ENCODE data around the gene ACP2.

Gene ACP2, protein sequence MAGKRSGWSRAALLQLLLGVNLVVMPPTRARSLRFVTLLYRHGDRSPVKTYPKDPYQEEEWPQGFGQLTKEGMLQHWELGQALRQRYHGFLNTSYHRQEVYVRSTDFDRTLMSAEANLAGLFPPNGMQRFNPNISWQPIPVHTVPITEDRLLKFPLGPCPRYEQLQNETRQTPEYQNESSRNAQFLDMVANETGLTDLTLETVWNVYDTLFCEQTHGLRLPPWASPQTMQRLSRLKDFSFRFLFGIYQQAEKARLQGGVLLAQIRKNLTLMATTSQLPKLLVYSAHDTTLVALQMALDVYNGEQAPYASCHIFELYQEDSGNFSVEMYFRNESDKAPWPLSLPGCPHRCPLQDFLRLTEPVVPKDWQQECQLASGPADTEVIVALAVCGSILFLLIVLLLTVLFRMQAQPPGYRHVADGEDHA

DNA sequence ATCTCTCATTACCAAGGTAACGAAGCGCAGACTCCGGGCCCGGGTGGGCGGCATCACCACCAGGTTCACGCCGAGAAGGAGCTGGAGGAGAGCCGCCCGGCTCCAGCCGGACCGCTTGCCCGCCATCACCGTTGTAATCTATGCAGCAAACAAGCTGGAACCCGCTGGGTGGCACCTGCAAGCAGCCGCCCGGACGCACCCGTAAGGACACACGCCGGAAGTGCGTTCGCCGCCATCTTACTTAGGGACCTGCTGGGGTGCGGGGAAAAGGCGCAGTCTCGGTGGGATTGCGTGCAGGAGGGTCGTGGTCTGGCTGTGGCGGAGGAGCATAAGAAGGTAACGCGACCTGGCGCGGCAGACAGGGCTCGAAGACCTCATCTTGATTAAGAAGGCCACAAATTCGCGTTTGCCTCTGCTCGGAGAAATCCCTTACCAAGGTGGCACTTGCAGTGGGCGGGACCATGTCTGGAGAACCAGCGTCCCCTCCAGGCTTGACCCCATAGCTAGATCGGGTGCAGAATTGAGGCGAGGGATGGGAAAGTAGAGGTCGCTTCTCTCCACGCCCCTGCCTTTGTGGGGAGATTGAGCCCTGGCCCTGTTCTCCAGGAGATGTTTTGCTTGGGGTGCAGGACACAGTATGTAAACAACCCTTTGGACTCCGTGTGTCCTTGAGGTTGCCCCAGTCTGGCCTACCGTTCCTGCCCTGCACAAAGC is at the start of gene ACP2:
Gene ACP2 (minus strand): TSS at position 151 of the 714 bp plus-strand sequence. CDS start 25 bp downstream, at position 126.
- peak; percentile 71 for DNase-seq (ENCODE audit: low read depth)

DNA sequence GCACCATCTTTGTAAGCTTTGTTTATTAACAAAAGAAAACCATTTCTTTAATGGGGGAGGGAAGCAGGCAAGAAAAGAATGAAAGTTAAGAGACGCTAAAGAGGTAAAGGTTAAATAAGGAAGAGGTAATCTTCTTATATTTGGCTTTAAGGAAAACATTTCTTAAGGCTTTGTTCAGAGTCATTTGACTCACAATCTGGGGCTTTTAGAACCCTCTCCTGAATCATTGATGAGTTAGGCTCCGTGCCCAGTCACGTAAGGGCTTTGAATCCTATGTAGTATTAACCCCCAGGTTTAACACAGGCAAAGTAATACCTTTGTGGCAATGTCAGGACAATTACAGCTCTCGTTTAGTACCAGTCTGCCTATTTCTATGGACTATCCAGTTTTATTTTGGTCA is 47.4 kb upstream of the ACP2 start:
- no peak for DNase-seq (ENCODE audit: low read depth)

DNA sequence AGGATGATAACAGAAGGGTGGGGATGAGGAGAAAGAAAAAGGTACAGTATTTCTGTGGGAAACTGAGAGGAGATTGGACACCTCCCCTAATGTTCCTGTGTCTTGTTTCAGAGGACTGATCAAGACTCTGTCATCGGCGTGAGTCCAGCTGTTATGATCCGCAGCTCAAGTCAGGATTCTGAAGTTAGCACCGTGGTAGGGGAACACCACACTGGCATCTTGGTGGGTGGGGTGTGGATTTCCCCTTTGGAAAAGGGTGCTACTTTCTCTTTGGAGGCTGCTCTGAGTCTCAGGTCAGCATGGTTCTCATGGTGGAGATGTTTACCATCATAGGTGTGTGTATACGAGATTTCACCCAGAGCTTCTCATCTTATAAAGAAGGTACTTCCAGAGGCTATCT is 46.8 kb upstream of the ACP2 start:
- DNase-seq (ENCODE audit: low read depth): no peak

DNA sequence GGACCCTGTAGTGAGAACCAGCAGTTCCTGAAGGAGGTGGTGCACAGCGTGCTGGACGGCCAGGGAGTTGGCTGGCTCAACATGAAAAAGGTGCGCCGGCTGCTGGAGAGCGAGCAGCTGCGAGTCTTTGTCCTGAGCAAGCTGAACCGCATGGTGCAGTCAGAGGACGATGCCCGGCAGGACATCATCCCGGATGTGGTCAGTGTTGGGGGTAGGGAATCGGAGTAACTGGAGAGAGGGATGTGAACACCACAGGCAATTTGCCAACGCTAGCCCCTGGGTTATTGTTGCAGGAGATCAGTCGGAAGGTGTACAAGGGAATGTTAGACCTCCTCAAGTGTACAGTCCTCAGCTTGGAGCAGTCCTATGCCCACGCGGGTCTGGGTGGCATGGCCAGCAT is 41.2 kb upstream of the ACP2 start:
- no peak for DNase-seq (ENCODE audit: low read depth)

DNA sequence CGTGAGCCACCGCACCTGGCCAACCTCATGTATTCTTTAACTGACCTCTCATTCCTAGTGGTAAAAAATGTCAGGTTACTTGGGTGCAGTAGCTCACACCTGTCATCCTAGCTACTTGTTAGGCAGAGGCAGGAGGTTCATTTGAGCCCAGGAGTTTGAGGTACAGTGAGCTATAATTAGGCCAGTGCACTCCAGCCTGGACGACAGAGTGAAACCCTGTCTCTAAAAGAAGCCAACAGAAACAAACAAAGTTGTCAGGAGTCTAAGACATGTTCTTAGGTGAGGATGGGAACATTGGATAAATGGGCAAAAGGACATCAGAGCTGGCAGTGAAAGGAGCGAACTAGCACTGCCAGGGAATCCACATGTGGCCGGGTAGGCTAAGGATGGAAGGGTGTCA is 39.5 kb upstream of the ACP2 start:
- no peak for DNase-seq (ENCODE audit: low read depth)

DNA sequence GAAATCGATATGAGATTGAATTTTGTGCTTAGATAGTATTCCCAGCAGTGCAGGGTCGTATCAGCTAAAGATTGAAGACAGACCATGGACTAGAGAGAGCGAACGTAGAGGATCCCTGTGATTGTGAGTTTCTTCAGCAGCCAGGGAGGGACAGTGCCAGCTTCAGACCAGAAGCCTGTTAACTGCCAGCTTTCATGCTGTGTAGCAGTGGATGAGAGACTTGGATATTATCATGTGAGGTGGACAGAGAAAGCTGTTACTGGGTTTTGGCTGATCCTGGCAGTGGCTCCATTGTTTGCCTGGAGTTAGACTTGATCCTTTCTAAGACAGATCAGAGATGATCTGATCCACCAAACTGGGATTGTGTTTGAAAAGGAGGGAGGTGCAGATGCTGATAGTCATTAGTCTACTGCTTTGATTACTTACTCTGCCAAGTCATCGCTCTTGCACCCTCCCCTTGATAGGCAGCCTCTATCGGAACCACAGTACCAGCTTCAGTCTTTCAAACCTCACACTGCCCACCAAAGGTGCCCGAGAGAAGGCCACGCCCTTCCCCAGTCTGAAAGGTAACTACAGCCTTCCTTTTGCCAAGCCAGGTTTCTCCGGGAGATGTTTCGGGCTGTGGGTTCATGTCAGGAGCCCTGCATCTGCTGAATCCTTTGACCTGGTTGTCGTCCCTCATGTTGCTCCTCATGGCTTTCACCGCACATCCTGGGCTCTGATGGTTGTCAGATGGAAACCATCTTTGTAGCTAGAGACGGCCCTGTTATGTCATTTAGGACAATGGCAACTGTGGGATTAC is 37.6 kb upstream of the ACP2 start:
- DNase-seq (ENCODE audit: low read depth): no peak

DNA sequence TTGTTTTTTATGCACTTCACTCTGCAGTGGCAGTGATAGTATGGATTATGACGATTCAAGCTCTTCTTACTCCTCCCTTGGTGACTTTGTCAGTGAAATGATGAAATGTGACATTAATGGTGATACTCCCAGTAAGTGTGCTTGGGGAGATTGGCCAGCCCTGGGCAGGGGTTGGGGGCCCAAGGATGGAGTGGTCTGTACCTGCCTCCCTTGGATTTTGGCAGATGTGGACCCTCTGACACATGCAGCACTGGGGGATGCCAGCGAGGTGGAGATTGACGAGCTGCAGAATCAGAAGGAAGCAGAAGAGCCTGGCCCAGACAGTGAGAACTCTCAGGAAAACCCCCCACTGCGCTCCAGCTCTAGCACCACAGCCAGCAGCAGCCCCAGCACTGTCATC is 35.5 kb upstream of the ACP2 start:
- no peak for DNase-seq (ENCODE audit: low read depth)

DNA sequence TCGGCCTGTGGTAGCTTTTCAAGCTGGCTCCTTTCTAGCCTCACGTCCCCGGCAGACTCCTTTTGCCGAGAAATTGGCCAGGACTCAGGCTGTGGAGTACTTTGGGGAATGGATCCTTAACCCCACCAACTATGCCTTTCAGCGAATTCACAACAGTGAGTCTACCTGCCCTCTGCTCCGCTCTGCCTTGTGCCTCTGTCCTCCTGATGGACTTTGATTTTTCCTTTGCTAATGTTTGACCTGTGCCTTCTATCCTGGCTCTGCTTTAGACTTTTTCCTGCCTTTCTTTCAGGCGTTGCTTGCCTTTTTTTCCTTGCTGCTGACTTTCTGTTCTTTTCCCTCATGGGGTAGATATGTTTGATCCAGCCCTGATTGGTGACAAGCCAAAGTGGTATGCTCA is 33.8 kb upstream of the ACP2 start:
- no peak for DNase-seq (ENCODE audit: low read depth)

DNA sequence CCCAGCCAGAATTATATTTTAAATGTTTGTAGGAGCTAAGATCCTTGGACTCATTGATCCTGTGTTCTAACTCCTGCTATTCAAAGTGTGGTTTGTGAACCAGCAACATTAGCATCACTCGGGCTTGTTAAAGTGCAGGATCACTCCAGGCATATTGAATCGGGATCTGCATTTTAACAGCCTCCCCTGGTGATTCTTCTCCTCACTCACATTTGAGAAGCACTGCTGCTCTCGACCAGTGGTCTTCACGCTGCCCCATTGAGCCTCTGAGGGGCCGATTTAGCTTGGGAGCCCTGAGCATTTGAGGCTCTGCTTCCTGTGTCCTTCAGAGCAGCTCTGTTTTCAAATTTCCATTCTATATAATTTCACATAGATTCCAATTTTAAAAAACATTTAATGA is 32.2 kb upstream of the ACP2 start:
- DNase-seq (ENCODE audit: low read depth): no peak

DNA sequence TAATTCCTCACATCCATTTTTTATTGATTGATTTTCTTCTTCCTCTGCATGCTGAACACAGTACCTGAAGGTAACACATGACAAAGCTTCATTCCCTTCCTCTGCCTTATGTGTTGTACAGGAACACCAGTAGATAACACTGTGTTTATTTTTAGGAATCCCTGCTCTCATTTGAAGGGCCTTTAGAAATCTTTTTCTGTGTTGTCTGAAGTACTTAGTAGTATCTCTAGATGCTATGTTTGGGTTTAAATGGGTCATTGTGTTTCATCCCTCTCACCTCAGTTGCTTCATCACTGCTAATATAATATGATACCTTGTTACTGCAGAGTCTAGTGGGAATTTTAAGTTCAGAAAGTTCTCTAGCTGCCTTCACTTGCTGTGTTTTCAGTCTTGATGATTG is 31.5 kb upstream of the ACP2 start:
- no peak for DNase-seq (ENCODE audit: low read depth)

DNA sequence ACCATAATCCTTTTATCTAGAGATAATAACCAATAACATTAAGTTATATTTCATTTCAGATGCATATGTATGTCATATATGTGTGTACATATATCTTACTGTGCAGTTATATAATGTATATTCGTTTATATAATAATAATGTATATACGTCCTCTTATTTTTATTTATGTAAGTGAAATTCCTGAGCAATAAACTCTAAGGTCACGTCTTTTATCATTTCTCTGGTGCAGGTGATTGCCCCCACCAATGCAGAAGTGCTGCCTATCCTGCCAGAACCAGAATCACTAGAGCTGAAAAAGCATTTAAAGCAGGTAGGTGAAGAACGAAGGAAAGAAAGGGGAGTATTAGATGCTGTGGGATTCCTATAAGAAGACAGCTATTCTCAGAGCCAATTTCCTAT is 30.2 kb upstream of the ACP2 start:
- no peak for DNase-seq (ENCODE audit: low read depth)

DNA sequence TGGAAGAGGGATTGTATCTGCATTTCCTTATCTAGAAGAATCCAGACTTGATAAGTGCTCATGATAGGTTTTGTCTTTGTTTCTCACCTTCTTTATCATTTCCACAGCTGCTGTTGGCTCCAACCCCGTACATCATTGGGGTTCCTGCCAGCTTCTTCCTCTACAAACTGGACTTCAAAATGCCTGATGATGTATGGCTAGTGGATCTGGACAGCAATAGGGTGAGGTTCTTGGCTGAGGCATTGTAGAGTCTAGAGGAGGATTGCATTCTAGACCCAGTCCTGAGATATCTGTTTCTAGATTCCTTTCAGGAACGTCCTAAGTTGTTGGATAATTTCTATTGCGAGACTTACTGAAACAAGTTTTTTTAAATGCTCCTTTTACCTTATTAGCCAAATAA is 29.4 kb upstream of the ACP2 start:
- no peak for DNase-seq (ENCODE audit: low read depth)

DNA sequence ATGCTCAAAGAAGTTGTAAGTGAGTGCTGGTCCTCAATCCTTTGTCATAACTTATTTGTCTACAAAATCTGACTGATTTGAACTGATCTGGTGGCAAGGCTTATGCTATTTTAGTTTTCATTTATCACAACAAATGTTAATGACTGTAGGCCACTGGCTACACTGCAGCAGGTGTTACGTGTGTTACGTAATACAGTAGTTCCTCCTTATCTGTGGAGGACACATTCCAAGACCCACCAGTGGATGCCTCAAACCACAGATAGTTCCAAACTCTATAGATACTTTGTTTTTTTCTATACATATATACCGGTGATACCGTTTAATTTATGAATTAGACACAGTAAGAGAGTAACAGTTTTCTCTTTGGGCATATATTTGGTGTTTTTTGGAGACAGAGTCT is 28.3 kb upstream of the ACP2 start:
- no peak for DNase-seq (ENCODE audit: low read depth)

DNA sequence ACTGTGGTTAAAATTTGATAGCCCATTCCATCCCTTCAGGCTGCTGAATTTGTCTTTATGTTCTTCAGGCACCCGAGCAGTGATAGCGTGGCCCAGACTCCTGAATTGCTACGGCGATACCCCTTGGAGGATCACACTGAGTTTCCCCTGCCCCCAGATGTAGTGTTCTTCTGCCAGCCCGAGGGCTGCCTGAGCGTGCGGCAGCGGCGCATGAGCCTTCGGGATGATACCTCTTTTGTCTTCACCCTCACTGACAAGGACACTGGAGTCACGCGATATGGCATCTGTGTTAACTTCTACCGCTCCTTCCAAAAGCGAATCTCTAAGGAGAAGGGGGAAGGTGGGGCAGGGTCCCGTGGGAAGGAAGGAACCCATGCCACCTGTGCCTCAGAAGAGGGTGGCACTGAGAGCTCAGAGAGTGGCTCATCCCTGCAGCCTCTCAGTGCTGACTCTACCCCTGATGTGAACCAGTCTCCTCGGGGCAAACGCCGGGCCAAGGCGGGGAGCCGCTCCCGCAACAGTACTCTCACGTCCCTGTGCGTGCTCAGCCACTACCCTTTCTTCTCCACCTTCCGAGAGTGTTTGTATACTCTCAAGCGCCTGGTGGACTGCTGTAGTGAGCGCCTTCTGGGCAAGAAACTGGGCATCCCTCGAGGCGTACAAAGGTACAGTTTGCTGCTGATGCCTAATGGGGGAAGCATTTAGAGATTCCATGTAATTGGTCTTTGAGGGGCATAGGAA is 26.1 kb upstream of the ACP2 start:
- no peak for DNase-seq (ENCODE audit: low read depth)

DNA sequence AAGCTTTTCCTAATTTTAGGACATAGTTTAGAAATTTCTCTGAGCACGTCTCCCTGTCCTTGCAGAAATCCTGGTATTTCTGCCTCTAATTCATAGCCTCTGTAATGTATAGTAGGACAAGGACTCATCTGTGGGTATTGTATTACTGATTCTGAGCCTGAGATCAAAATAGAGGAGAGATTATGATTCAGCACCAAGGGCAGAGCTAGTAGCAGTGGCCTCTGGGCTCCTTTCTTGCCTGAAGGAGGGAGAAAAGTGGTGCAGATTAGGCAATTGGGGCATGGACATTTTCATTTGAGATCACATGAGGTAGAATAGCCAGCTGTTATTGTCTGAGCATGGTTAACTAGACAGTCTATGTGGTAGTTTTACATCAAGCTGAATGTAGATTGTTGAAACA is 24.1 kb upstream of the ACP2 start:
- DNase-seq (ENCODE audit: low read depth): no peak

DNA sequence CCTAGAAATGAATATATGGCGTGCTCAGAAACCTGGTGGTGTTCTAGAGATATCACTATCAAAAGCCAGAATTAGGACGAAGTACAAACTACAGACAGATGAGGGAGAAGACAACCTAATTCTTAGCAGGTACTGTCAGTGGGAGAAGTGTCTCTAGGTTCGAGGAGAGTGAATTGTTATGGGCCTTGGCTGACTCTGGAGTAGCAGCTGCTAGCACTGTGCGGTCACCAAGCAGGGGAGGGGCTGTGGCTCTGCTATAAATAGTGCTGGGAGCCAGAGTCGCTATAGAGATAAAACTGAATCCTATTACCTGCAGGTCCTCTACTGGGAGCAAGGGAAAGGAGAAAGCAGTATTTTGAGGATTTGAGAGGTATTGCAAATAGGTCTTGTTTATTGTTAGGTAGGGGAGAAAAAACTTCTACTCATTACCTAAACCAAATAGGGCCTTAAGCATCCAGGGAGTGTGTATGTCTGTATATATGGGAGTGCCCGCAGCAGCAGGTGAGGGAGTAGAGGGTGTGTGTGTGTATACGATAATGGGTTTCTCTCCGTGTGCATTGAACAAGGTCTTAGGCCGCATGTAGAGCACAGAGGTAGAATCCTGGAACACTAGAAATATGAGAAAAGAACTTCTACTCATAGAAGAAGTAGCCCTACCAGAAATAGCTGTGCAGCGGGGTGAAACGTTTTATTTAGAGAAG is 23.5 kb upstream of the ACP2 start:
- no peak for DNase-seq (ENCODE audit: low read depth)

DNA sequence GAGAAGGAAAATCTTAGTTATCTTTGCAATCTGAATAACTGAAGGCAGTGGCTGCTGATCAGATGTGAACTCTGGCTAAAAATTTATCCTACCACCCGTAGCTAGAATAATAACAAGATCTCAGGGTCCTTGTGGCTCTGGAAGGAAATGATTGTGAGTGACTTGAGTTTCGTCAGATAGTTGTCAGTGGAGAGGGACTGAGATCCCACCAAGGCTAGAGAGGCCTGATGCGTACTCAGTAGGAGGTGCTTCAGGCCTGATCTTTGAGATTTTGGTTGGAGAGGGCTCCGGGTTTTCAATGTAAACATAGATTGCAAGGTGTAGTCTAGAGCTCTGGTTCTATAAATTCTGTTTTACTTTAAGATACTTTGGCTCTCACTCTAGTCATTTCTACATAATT is 22.7 kb upstream of the ACP2 start:
- DNase-seq (ENCODE audit: low read depth): no peak

DNA sequence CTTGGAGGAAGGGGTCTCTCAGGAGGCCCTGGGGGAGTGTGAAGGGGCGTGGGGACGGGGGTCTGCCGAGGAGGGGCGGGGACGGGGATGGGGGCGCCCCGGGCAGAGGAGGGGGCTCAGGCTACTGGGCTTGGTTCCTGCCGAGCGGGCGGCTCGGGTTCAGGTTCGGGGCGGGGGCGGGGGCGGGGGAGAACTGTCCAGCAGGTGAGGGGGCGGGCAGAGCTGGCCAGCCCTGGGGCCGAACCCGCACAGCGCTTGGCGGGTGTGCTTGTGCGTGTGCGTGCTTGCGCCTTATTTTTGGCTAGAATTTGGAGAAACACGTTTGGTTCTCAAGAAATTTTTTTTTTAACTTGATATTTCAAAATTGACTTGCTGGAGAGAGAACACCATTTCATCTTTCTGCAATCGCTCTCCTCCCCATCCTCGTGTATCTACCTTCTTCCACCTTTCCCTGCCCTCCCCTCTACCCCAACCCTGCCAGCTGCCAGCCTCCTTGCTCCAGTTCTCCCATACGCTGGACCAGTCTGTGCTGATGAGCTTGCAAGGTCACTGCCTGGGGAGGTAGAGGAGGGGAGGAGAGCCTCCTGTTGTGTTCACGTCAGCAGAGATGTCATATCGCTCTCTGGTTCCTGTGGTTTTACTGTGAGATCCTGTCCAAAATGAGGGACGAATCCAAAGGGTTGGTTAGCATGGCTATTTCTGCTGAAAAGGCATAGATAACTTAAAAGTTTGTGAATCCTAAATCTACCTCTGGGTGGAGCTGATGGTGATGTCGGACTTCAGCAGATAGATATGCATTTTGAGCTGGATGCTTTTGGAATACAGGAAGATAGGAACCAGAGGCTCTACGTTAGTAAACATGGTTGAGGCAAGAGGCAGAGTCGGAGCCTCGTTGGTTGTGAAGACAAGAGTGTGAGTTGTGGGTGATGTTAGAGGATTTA is 22.0 kb upstream of the ACP2 start:
- DNase-seq (ENCODE audit: low read depth): no peak

DNA sequence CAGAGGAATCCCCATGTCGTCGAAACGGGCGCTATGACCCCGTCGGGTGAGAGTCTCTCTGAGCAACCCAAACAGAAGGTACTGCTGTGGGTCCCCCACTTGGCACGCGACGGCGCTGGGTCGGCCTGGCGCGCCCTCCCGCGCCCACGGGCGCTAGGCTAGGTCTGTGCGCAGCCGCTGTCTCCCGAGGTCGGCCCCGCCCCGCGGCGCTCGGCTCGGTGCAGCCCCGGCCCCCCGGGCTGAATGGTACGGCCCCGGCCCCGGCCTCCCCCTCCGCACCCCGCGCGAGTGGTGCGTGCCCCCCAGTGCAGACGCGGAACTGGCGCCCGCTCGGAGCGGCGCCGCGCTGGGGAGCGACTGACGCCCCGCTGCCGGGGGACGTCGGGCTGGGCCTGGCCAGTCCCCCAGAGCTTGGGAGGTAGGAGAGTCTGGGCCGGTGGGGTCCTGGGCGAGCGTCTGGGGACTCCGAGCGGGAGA is 21.3 kb upstream of the ACP2 start, which contains the start of gene MADD:
Gene MADD (plus strand): TSS at position 305 of the 477 bp plus-strand sequence.
- peak; percentile 83 for DNase-seq (ENCODE audit: low read depth)
